Stimulated activated CD4-positive, alpha-beta T cell treated with anti-CD3 and anti-CD28 coated beads, Interleukin-4, amount 100 ng/mL, for 48 hours (primary cell): Measurements from ENCODE around the gene DMTF1.
"Not testable (repeated sequence)": the region's sequence is repeated elsewhere in the genome, so short reads cannot be mapped to it uniquely, and the experiment has no call there.

Experiments used
- DNase-seq, 2 donors: peaks; one replicate each; pipeline ENCODE4 v3.0.0-alpha.2; 2020; ENCODE audit warnings: low read depth in 2 of 2

DMTF1 gene

GRCh38 chr7:87152112-87152896, at the start of gene DMTF1:
Gene DMTF1 (plus strand): TSS chr7:87152453. CDS start chr7:87164942, 12,489 bp downstream.
- DNase-seq = peak; percentile 80 to 90

GRCh38 chr7:87105401-87105800, 46.9 kb upstream of the DMTF1 start:
- DNase-seq = no peak

GRCh38 chr7:87106974-87107612, 45.2 kb upstream of the DMTF1 start:
- no peak for DNase-seq

GRCh38 chr7:87107949-87108776, 44.1 kb upstream of the DMTF1 start:
- DNase-seq = no peak

GRCh38 chr7:87110778-87111177, 41.5 kb upstream of the DMTF1 start:
- no peak for DNase-seq

- DNase-seq = no peak
Observed at GRCh38 chr7:87111877-87112276, 40.4 kb upstream of the DMTF1 start.

- no peak for DNase-seq
Observed at GRCh38 chr7:87113077-87113476, 39.2 kb upstream of the DMTF1 start.

GRCh38 chr7:87113904-87114303, 38.3 kb upstream of the DMTF1 start:
- DNase-seq = not testable (repeated sequence)

GRCh38 chr7:87115772-87116171, 36.5 kb upstream of the DMTF1 start:
- not testable (repeated sequence) for DNase-seq

GRCh38 chr7:87116315-87116714, 35.9 kb upstream of the DMTF1 start:
- DNase-seq = no peak

GRCh38 chr7:87119581-87119980, 32.7 kb upstream of the DMTF1 start:
- no peak for DNase-seq

GRCh38 chr7:87123105-87123504, 29.1 kb upstream of the DMTF1 start:
- DNase-seq = no peak

- no peak for DNase-seq
Observed at GRCh38 chr7:87127019-87127418, 25.2 kb upstream of the DMTF1 start.

GRCh38 chr7:87128861-87129267, 23.4 kb upstream of the DMTF1 start:
- DNase-seq = no peak

- no peak for DNase-seq
Observed at GRCh38 chr7:87129332-87129731, 22.9 kb upstream of the DMTF1 start.

GRCh38 chr7:87129848-87130247, 22.4 kb upstream of the DMTF1 start:
- no peak for DNase-seq

- no peak for DNase-seq
Observed at GRCh38 chr7:87131771-87132170, 20.5 kb upstream of the DMTF1 start.

GRCh38 chr7:87137271-87137670, 15.0 kb upstream of the DMTF1 start:
- no peak for DNase-seq

GRCh38 chr7:87139514-87139913, 12.7 kb upstream of the DMTF1 start:
- no peak for DNase-seq

- DNase-seq = no peak
Observed at GRCh38 chr7:87140271-87140748, 11.9 kb upstream of the DMTF1 start.

GRCh38 chr7:87144173-87144657, 8.0 kb upstream of the DMTF1 start:
- no peak for DNase-seq

GRCh38 chr7:87146740-87147386, 5.4 kb upstream of the DMTF1 start:
- DNase-seq = no peak
